ENCODE measurements around the gene MYO1D. TPM values are rescaled to one million over a fixed set of nuclear protein-coding genes. Genes with fewer than 3 reads are reported as not detected.

MYO1D gene
- total RNA-seq, 1 donor from 2014 or later = 11.9 TPM

- no peak overlapping the region for H3K4me3 Mint-ChIP-seq
- H3K27me3 Mint-ChIP-seq (ENCODE audit: low read depth) = no peaks in the 10 kb centered on the region
- peaks cover 3% of the 10 kb centered on the region for H3K9me3 Mint-ChIP-seq
- peaks cover 3% of the 10 kb centered on the region for H3K36me3 Mint-ChIP-seq (ENCODE audit: low read depth)
- H3K4me1 Mint-ChIP-seq = no peaks in the 10 kb centered on the region
- TF ChIP-seq CTCF (conservative IDR thresholded peaks at IDR 0.05) = no peak
- H3K27ac Mint-ChIP-seq (ENCODE audit: unreplicated experiment) = no peak overlapping the region
- no peak for DNase-seq (ENCODE audit: low read depth, low spot score)
Observed at GRCh38 chr17:32672711-32673110, 204.2 kb downstream of the MYO1D start.

- Mint-ChIP-seq H3K4me3 (no peak overlapping the region), H3K9me3 (peaks cover 3% of the 10 kb centered on the region), H3K27ac (ENCODE audit: unreplicated experiment) (no peak overlapping the region), H3K36me3 (ENCODE audit: low read depth) (peaks cover 3% of the 10 kb centered on the region), H3K4me1 (no peaks in the 10 kb centered on the region), H3K27me3 (ENCODE audit: low read depth) (no peaks in the 10 kb centered on the region)
- no peak for DNase-seq (ENCODE audit: low read depth, low spot score)
- no peak for TF ChIP-seq CTCF (conservative IDR thresholded peaks at IDR 0.05)
Observed at GRCh38 chr17:32671896-32672295, 205.0 kb downstream of the MYO1D start.

- no peak for TF ChIP-seq CTCF (conservative IDR thresholded peaks at IDR 0.05)
- no peaks in the 10 kb centered on the region for H3K27me3 Mint-ChIP-seq (ENCODE audit: low read depth)
- H3K4me3 Mint-ChIP-seq = no peak overlapping the region
- H3K4me1 Mint-ChIP-seq = peaks cover 1% of the 10 kb centered on the region
- DNase-seq (ENCODE audit: low read depth, low spot score) = no peak
- H3K36me3 Mint-ChIP-seq (ENCODE audit: low read depth) = peaks cover 3% of the 10 kb centered on the region
- peaks cover 3% of the 10 kb centered on the region for H3K9me3 Mint-ChIP-seq
- no peak overlapping the region for H3K27ac Mint-ChIP-seq (ENCODE audit: unreplicated experiment)
Observed at GRCh38 chr17:32664936-32665583, 211.9 kb downstream of the MYO1D start.

GRCh38 chr17:32660496-32660985 is 216.4 kb downstream of the MYO1D start:
- Mint-ChIP-seq H3K27me3 (ENCODE audit: low read depth) (no peaks in the 10 kb centered on the region), H3K4me3 (no peak overlapping the region), H3K4me1 (peaks cover 12% of the 10 kb centered on the region), H3K9me3 (peaks cover under 1% of the 10 kb centered on the region), H3K36me3 (ENCODE audit: low read depth) (no peaks in the 10 kb centered on the region), H3K27ac (ENCODE audit: unreplicated experiment) (no peak overlapping the region)
- DNase-seq (ENCODE audit: low read depth, low spot score) = no peak
- TF ChIP-seq CTCF (conservative IDR thresholded peaks at IDR 0.05) = no peak

- peak; percentile 79 for DNase-seq (ENCODE audit: low read depth, low spot score)
- no peak overlapping the region for H3K27ac Mint-ChIP-seq (ENCODE audit: unreplicated experiment)
- peaks cover 21% of the 10 kb centered on the region for H3K4me1 Mint-ChIP-seq
- H3K9me3 Mint-ChIP-seq = peaks cover 6% of the 10 kb centered on the region
- TF ChIP-seq CTCF (conservative IDR thresholded peaks at IDR 0.05) = peak; percentile 90
- H3K27me3 Mint-ChIP-seq (ENCODE audit: low read depth) = no peaks in the 10 kb centered on the region
- H3K4me3 Mint-ChIP-seq = no peak overlapping the region
- H3K36me3 Mint-ChIP-seq (ENCODE audit: low read depth) = no peaks in the 10 kb centered on the region
Observed at GRCh38 chr17:32659419-32659842, 217.5 kb downstream of the MYO1D start.
